Neural progenitor cell (in vitro differentiated cells): Measurements from ENCODE around the gene AHR. TPM values are rescaled to one million over a fixed set of nuclear protein-coding genes. Genes with fewer than 3 reads are reported as not detected.

Source experiments
- DNase-seq: peaks from one replicate; pipeline ENCODE4 v3.0.0-alpha.2; 2016; ENCODE audit warnings: low spot score
- H2AFZ ChIP-seq: fragments of 200-600 bp; sonication (generic); replicated peaks from 2 replicates; pipeline ENCODE4 v1.6.1; 2016; ENCODE audit warnings: antibody characterized with exemption
- H3F3A ChIP-seq: fragments of 200-600 bp; sonication (generic); 2 replicates; pipeline ENCODE4 v1.6.1; 2016; ENCODE audit warnings: antibody characterized with exemption, low read depth
- H3K27ac ChIP-seq: fragments of 200-600 bp; sonication (generic); 2 replicates; pipeline ENCODE4 v1.5.1; 2016; ENCODE audit warnings: mild to moderate bottlenecking
- H3K27me3 ChIP-seq: fragments of 200-600 bp; sonication (generic); 2 replicates; pipeline ENCODE4 v1.6.1; 2016; ENCODE audit warnings: mild to moderate bottlenecking, moderate library complexity
- H3K36me3 ChIP-seq: fragments of 200-600 bp; sonication (generic); 2 replicates; pipeline ENCODE4 v1.5.1; 2016
- H3K4me1 ChIP-seq: fragments of 200-600 bp; sonication (generic); 2 replicates; pipeline ENCODE4 v1.6.1; 2016; ENCODE audit warnings: mixed run types
- H3K4me2 ChIP-seq: fragments of 200-600 bp; sonication (generic); 2 replicates; pipeline ENCODE4 v1.6.1; 2016
- H3K4me3 ChIP-seq: fragments of 200-600 bp; sonication (generic); 2 replicates; pipeline ENCODE4 v1.5.1; 2016
- H3K79me2 ChIP-seq: fragments of 200-600 bp; sonication (generic); 2 replicates; pipeline ENCODE4 v1.6.1; 2016; ENCODE audit warnings: low read depth
- H3K9ac ChIP-seq: fragments of 200-600 bp; sonication (generic); 2 replicates; pipeline ENCODE4 v1.6.1; 2016
- H3K9me3 ChIP-seq: fragments of 200-600 bp; sonication (generic); 2 replicates; pipeline ENCODE4 v1.5.1; 2016; ENCODE audit warnings: low read depth
- H4K20me1 ChIP-seq: fragments of 200-600 bp; sonication (generic); 2 replicates; pipeline ENCODE4 v1.6.1; 2016; ENCODE audit warnings: low read depth
- H3K27ac Mint-ChIP-seq: 3 replicates; pipeline ENCODE4 v1.8.0; 2021; ENCODE audit warnings: mixed read lengths
- H3K27me3 Mint-ChIP-seq: 2 replicates; pipeline ENCODE4 v1.8.0; 2022; ENCODE audit warnings: low read depth, mild to moderate bottlenecking, inconsistent platforms, moderate library complexity, mixed read lengths; ENCODE audit not compliant: insufficient read depth
- H3K36me3 Mint-ChIP-seq: 3 replicates; pipeline ENCODE4 v1.8.0; 2021; ENCODE audit warnings: mixed read lengths
- H3K4me1 Mint-ChIP-seq: 3 replicates; pipeline ENCODE4 v1.8.0; 2021; ENCODE audit warnings: mixed read lengths
- H3K4me3 Mint-ChIP-seq: 3 replicates; pipeline ENCODE4 v1.8.0; 2021; ENCODE audit warnings: mild to moderate bottlenecking, moderate library complexity, mixed read lengths
- H3K9me3 Mint-ChIP-seq: 3 replicates; pipeline ENCODE4 v1.8.0; 2020; ENCODE audit warnings: mixed read lengths
- EZH2 ChIP-seq: fragments of 200-600 bp; sonication (generic); IDR thresholded peaks from 2 replicates; pipeline ENCODE4 v1.6.1; 2017; ENCODE audit warnings: antibody characterized with exemption, mild to moderate bottlenecking, moderate library complexity
- EZH2phosphoT487 ChIP-seq: fragments of 200-600 bp; sonication (generic); IDR thresholded peaks from 2 replicates; pipeline ENCODE4 v1.6.1; 2017; ENCODE audit warnings: antibody characterized with exemption
- total RNA-seq: library from RNA; depleted of rRNA; stranded (reverse); fragments of >200 nt; gene quantifications from 2 replicates; pipeline ENCODE4 v1.2.3, GENCODE V29; 2015; ENCODE audit warnings: low replicate concordance
- TF ChIP-seq, protein P1 (sequence below): fragments of 200-600 bp; sonication (generic); IDR thresholded peaks from 2 replicates; pipeline ENCODE4 v1.5.1; 2017; ENCODE audit warnings: antibody characterized with exemption, mild to moderate bottlenecking

The AHR gene
- total RNA-seq, 1 donor from 2014 or later: 5.7 TPM

DNA sequence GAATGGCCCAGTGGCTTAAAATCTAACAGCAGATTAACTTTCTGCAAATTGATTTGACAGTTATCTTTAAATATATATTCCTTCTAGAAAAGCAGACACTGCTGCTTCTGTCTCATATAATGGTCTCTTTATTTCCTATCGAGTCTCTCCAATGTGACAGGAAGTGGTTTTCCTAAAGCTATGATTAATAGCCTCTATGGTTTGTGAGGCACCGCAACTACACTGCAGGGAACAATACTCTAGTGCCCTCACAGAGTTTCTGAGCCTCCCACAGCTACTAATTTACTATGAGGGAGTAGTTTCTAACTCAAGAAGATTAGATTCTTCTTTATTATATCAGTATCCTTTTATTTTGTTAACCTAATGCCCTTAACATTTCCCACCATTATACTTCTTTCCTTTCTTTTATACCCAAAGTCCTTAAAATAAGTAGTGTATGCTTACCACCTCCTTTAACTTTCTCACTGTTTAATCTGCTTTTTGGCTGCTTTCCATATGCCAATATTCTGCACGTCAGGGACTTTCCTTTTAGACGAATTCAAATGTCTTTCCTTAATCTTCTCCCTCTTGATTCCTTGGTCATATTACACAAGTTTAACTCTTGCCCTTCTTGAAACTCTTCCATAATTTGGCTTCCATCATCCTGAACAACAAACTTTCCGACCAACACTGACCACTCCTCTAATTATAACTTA lies 23.8 kb upstream of the AHR start:
- Mint-ChIP-seq H3K4me3 (no peak overlapping the region), H3K27ac (no peak overlapping the region), H3K4me1 (peaks cover 4% of the 10 kb centered on the region), H3K27me3 (peaks cover 2% of the 10 kb centered on the region), H3K9me3 (peaks cover 15% of the 10 kb centered on the region), H3K36me3 (no peaks in the 10 kb centered on the region)
- TF ChIP-seq EZH2phosphoT487: no peak
- TF ChIP-seq, protein P1, sequence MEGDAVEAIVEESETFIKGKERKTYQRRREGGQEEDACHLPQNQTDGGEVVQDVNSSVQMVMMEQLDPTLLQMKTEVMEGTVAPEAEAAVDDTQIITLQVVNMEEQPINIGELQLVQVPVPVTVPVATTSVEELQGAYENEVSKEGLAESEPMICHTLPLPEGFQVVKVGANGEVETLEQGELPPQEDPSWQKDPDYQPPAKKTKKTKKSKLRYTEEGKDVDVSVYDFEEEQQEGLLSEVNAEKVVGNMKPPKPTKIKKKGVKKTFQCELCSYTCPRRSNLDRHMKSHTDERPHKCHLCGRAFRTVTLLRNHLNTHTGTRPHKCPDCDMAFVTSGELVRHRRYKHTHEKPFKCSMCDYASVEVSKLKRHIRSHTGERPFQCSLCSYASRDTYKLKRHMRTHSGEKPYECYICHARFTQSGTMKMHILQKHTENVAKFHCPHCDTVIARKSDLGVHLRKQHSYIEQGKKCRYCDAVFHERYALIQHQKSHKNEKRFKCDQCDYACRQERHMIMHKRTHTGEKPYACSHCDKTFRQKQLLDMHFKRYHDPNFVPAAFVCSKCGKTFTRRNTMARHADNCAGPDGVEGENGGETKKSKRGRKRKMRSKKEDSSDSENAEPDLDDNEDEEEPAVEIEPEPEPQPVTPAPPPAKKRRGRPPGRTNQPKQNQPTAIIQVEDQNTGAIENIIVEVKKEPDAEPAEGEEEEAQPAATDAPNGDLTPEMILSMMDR: no peak
- H3K27me3 ChIP-seq: no peaks in the 10 kb centered on the region
- no peak overlapping the region for H3K27ac ChIP-seq
- no peak overlapping the region for H3K4me2 ChIP-seq
- peaks cover 5% of the 10 kb centered on the region for H3K9me3 ChIP-seq
- no peak for DNase-seq
- H2AFZ ChIP-seq: no peak overlapping the region
- H3K4me1 ChIP-seq: no peaks in the 10 kb centered on the region
- no peaks in the 10 kb centered on the region for H4K20me1 ChIP-seq
- no peaks in the 10 kb centered on the region for H3K36me3 ChIP-seq
- no peaks in the 10 kb centered on the region for H3F3A ChIP-seq
- no peak overlapping the region for H3K4me3 ChIP-seq
- H3K9ac ChIP-seq: no peak overlapping the region
- H3K79me2 ChIP-seq: no peaks in the 10 kb centered on the region

DNA sequence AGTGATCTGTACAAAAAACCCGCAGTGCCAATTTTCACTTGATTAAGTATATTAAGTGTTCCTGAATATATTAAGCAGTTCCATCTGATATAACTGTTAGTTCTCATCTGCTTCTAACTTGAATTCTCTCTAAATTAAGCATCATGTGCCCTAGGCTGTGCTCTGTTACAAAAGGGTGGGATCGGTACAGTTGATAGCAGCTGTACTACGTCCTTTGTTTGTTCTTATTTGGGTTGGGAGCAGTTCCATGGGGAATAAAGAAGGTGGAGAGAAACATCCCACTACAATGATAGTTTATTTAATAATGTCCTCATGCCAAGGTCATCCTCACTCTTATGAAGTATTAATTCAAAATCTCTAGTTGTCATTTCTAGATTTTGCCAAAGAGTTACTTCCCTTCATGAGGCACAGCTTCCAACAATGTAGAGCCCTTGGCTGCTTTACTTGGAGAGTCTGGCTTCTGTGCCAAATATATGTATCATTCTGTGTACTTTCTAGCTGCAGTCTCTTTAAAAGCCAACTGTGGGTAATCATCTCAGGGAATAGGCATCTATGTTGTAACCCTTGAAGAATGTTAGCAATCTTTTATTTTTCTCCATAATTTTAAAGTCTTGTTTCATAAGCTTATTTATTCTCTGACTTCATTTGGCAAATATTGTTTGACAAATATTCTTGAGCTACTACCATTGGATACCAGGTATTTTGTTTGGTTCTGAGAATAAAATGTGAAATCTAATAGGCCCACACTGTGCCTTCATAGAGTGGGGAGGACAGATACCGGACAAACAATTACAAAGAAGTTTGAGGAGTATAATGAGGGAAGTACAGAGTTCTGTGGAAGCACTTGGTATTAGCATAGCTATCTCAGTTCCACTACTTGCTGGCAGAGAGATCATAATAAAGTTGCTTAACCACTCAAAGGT lies 22.4 kb upstream of the AHR start:
- H3K4me2 ChIP-seq: no peak overlapping the region

DNA sequence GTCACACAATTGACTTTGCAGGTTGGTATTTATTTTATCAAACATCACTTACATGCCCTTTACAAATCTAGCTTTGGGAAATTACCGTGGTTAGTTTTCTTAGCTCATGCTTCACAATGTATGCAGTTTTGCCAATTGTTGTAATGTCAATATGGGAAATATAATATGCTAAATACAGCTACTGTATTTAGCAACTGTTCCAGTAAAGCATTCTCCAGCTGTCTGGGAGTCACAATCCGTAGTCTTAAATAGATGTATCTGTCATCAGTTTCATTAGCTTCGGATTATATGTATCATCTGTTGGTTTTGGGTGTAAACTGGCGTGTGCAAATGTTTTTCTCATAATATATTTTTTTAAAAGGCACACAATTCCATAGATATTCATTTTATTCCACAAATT lies 19.4 kb upstream of the AHR start:
- Histone ChIP-seq H3K27ac (no peak overlapping the region), H3K4me3 (no peak overlapping the region), H2AFZ (no peak overlapping the region), H3K79me2 (no peaks in the 10 kb centered on the region), H3K4me1 (no peaks in the 10 kb centered on the region), H3K9me3 (no peaks in the 10 kb centered on the region), H3F3A (no peaks in the 10 kb centered on the region), H3K36me3 (no peaks in the 10 kb centered on the region), H4K20me1 (no peaks in the 10 kb centered on the region), H3K9ac (no peak overlapping the region), H3K4me2 (no peak overlapping the region), H3K27me3 (no peaks in the 10 kb centered on the region)
- Mint-ChIP-seq H3K4me1 (peaks cover 2% of the 10 kb centered on the region), H3K27me3 (no peaks in the 10 kb centered on the region), H3K36me3 (no peaks in the 10 kb centered on the region), H3K4me3 (no peak overlapping the region), H3K9me3 (no peaks in the 10 kb centered on the region), H3K27ac (no peak overlapping the region)
- TF ChIP-seq, protein P1: no peak
- TF ChIP-seq EZH2phosphoT487 (no peak), EZH2 (no peak)
- DNase-seq: no peak

More for the DNA sequence above, 22.4 kb upstream of the AHR start:
- Histone ChIP-seq H3K4me3 (no peak overlapping the region), H3K79me2 (no peaks in the 10 kb centered on the region), H4K20me1 (no peaks in the 10 kb centered on the region), H3K9ac (no peak overlapping the region), H3K9me3 (no peaks in the 10 kb centered on the region), H3K36me3 (no peaks in the 10 kb centered on the region), H3K4me1 (no peaks in the 10 kb centered on the region), H2AFZ (no peak overlapping the region), H3K27ac (no peak overlapping the region), H3F3A (no peaks in the 10 kb centered on the region), H3K27me3 (no peaks in the 10 kb centered on the region)
- H3K27ac Mint-ChIP-seq: no peak overlapping the region
- H3K27me3 Mint-ChIP-seq: no peaks in the 10 kb centered on the region
- no peak for DNase-seq
- no peak overlapping the region for H3K4me3 Mint-ChIP-seq
- H3K9me3 Mint-ChIP-seq: peaks cover 5% of the 10 kb centered on the region
- H3K36me3 Mint-ChIP-seq: no peaks in the 10 kb centered on the region
- H3K4me1 Mint-ChIP-seq: peaks cover 4% of the 10 kb centered on the region
- no peak for TF ChIP-seq EZH2
- TF ChIP-seq EZH2phosphoT487: no peak
- TF ChIP-seq, protein P1: no peak
